Epithelial cell of esophagus (primary cell): ENCODE data around the gene NPW.
"Not testable (repeated sequence)": the region's sequence is repeated elsewhere in the genome, so short reads cannot be mapped to it uniquely, and the experiment has no call there.

Source experiments
- DNase-seq: peaks from one replicate; pipeline ENCODE4 v3.0.0; 2010; ENCODE audit warnings: low read depth
- H3K4me3 ChIP-seq: 2 replicates; pipeline ENCODE4 v1.5.1; 2011; ENCODE audit warnings: mild to moderate bottlenecking, low read length, control low read depth
- TF ChIP-seq, protein P1 (sequence below): IDR thresholded peaks from 2 replicates; pipeline ENCODE4 v1.5.1; 2011; ENCODE audit warnings: low read depth, mild to moderate bottlenecking, low read length, control low read depth, inconsistent platforms; ENCODE audit not compliant: insufficient read depth; ENCODE audit errors: missing control alignments

The NPW gene

DNA sequence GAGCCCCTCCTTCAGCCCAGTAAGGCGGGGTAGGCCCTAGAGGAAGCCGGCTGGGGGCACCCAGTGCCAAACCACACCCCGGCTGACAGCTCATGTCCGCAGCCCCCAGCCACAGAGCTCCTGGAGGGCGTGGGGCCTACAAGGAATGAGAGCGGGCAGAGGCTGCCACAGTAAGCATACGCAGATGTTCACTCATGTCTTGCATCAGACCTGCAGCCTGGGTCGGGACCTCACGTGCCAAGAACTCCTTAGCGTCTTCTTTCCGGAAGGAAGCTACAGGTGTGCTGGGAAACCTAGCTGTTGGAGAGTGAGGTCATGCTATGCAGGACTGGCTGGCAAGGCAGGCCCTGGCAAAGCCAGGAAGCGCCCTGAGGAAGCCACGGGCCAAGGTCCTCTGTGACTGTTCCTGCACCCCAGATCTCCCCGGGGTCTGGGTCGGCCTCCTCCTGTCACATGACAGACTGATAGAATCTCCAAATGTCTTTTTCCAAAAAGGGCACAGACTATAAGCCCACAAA lies 11.5 kb upstream of the NPW start:
- peak overlapping the region; percentile 85 for H3K4me3 ChIP-seq
- peak; percentile 96 for DNase-seq
- TF ChIP-seq, protein P1, sequence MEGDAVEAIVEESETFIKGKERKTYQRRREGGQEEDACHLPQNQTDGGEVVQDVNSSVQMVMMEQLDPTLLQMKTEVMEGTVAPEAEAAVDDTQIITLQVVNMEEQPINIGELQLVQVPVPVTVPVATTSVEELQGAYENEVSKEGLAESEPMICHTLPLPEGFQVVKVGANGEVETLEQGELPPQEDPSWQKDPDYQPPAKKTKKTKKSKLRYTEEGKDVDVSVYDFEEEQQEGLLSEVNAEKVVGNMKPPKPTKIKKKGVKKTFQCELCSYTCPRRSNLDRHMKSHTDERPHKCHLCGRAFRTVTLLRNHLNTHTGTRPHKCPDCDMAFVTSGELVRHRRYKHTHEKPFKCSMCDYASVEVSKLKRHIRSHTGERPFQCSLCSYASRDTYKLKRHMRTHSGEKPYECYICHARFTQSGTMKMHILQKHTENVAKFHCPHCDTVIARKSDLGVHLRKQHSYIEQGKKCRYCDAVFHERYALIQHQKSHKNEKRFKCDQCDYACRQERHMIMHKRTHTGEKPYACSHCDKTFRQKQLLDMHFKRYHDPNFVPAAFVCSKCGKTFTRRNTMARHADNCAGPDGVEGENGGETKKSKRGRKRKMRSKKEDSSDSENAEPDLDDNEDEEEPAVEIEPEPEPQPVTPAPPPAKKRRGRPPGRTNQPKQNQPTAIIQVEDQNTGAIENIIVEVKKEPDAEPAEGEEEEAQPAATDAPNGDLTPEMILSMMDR, result no peak

DNA sequence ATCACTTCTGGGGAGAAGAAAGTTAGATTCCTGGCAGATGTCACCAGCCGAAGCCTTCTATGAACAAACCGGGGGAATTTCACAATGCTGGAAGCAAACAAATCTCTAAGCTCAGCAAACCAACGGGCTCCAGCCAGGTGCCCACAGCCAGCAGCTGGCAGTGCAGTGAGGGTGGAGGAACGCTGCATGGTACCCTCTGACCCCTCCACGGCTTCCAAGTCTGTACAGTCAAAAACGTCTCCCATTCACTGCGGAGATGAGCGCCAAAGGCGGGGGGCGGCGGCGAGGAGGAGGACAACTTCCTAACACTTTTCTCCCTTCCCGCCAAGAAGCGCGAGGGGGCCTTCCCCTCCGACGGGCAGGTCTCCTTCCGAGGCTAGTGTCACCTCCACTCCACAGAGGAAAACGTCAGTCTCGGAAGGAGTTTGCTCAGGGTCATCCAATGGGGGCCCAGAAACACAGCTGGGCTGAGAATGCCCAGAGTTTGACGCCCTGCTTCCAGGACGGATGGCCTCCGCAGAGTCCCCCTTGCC lies 10.9 kb upstream of the NPW start:
- DNase-seq, result peak; percentile 59

DNA sequence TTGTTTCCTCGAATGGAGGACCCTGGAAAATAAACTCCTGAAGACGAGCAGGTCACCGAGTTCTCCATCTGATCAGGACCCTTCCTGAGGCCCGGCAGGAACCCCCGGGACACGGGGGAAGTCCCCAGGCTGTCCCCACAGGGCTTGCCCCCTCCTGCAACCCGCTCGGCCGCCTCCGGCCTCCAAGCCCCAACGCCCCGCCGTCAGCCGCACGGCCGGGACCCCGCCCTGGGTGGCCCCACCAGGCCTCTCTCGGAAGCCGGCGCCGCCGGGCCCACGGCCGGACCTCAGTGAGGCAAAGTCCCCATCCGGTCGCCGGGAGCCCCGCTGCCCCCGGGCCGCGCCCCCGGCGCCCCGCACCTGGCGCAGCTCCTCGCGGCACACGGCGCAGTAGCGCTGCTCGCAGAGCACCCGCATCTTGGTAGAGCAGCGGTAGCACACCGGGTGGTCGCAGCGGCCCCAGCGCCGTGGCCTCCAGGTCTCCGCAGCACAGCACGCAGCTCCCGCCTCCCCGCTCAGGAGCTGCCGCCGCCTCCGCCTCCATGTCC lies 10.3 kb upstream of the NPW start:
- peak overlapping the region; percentile 85 for H3K4me3 ChIP-seq
- TF ChIP-seq, protein P1, result no peak
- no peak for DNase-seq

More for the DNA sequence above, 10.9 kb upstream of the NPW start:
- TF ChIP-seq, protein P1, result no peak
- peak overlapping the region; percentile 85 for H3K4me3 ChIP-seq

DNA sequence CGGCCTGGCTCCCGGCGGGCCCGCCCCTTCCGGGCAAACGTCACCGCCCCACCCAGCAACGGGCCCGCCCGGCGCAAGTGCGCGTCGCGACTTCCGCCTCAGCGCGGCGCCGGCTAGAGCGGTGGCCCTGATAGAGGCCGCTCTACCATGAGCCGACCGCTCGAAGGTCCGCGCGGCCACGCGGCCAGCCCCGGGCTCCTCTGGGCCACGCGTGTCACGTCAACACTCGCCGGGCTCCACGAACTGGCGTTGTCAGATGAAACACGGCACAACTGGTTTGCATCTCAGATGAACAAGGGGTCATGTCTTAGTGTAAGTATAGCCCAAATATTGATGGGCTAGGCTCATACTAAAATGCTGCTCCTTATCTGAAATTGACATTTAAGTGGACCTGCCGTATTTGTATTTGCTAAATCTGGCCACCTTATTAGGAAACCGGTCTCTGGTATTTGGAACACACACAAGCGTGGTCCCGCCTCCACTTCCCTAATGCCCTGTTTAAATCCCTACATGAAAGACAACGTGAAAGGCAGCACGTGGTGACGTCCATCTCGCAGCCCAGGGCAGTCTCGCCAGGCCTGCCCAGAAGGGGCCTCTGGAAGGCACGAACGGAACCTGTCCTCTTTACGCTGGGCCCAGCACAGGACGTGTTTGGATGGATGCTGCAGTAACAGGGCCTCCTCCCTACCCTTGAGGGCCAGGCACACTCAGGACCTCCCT lies 9.6 kb upstream of the NPW start, which contains the start of gene ZNF598:
Gene ZNF598, minus strand, starts transcription at position 31 of the 720 bp plus-strand sequence.
- peak within 1 kb of the TSS; percentile 85 for H3K4me3 ChIP-seq
- TF ChIP-seq, protein P1, result no peak
- peak; percentile 89 for DNase-seq

DNA sequence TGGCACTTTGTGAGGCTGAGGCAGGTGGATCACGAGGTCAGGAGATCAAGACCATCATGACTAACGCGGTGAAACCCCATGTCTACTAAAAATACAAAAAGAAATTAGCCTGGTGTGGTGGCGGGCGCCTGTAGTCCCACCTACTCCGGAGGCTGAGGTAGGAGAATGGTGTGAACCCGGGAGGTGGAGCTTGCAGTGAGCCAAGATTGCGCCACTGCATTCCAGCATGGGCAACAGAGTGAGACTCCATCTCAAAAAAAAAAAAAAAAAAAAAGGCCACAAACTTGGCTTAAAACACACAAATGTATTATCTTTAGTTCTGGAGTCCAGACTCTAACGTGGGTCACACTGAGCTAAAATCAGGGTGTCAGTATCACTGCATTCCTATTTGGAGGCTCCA lies 7.9 kb upstream of the NPW start:
- not testable (repeated sequence) for H3K4me3 ChIP-seq

DNA sequence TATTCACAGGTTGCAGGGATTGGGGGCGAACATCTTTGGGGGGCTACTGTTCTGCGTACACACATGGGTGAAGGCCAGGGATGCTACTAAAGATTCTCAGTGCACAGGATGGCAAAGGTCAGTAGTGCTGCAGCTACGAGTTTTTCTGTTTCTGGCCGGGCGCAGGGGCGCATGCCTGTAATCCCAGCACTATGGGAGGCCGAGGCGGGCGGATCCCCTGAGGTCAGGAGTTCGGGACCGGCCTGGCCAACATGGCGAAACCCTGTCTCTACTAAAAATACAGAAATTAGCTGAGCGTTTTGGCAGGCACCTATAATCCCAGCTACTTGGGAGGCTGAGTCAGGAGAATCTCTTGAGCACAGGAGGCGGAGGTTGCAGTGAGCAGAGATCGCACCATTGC lies 6.1 kb upstream of the NPW start:
- TF ChIP-seq, protein P1, result no peak
- DNase-seq, result no peak
- no peak overlapping the region for H3K4me3 ChIP-seq

More for the DNA sequence above, 7.9 kb upstream of the NPW start:
- DNase-seq, result not testable (repeated sequence)

DNA sequence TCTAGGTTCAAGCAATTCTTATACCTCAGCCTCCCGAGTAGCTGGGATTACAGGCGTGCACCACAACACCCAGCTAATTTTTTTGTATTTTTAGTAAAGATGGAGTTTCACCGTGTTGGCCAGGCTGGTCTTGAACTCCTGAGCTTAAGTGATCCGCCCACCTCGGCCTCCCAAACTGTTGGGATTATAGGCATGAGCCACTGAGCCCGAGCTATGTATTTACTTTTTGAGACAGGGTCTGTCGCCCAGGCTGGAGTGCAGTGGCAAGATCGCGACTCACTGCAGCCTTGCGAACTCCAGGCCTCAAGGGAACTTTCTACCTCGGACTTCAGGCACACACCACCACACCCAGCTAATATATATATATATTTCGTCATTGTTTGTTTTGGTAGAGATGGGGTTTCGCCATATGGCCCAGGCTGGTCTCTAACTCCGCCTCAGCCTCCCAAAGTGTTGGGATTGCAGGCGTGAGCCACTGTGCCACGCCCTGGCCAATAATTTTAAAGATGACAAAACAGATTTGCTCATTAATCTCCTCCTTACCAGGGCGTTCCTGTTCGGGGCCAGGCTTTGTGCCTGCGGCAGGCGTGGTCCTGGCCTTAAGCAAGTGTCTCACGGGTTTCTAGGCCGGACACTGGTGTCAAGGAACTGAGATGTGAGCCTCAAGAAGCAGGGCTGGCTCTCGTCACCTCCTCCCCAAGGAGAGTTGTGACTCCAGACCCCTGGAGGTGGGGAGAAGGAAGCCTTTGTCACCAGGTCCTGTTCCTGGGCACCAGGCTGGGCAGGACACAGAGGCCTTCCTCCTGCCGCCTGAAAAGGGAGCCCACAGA lies 4.3 kb upstream of the NPW start:
- H3K4me3 ChIP-seq, result no peak overlapping the region
- peak; percentile 94 for DNase-seq

More for the DNA sequence above, 4.3 kb upstream of the NPW start:
- TF ChIP-seq, protein P1, result no peak
